ENCODE data around the gene BCAR3.

BCAR3 gene

GRCh38 chr1:93612510-93612909, 69.1 kb downstream of the BCAR3 start:
- DNase-seq = no peak

DNA sequence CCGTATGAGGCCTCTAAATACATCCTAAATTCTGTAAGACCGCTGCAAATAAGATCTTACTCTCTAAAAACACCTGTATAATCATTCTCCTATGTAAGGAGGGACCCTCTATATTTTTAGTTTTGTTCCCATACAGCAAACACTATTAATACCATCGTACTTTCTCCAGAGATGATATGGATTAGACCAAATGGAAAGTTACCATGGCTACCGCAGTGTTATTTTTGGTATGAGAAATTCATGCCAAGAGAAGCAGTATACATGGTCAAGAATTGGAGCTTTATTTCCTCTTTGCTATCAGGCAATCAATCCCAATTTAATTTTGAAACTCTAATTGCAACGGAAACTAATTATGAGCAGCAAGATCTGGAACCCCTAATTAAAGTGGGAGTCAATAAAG, 70.0 kb downstream of the BCAR3 start:
- no peak for DNase-seq

GRCh38 chr1:93609536-93609935, 72.1 kb downstream of the BCAR3 start:
- no peak for DNase-seq

DNA sequence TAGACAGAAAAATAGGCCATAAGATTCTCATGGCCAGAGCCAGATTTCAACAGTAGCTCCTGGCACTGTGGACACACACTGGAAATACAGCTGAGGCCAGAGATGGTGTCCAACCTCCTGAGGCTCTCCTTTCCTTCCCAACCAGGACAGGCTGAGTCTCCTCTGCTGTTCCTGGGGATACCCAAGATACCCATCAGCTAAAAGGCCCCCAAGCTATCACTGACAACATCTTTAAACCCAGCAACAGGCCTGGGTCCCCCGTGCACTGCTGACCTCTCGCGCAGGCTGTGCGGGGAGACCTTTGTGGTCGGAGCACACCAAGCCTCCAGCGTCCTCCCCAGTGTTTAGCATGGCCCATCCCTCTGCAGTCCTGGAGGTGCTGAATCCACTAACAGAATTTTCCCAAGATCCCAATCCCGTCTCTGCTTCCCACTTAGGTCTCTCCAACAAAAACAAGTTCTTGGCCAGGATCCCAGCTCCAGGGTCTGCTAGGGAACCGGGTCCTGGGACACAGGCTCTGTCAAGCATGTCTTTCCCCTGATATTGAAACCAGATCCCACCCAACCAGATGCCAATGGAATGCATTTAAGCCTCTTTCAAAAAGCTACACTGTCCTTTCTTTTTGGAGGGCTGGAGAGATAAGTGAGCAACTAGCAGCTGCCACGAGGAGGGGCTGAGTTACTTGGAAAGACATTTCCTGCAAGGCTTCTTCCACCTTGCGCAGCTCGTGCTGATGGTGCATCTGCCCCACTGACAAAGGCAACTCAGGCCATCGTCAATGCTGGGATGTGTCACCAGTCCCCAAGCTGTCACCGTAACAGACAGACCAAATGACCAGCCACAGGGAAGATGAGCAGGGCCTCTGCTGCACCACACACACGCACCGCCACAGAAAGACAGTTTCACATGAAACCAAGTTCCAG, 73.2 kb downstream of the BCAR3 start:
- no peak for DNase-seq

GRCh38 chr1:93607814-93608186, 73.8 kb downstream of the BCAR3 start:
- DNase-seq = no peak

GRCh38 chr1:93605812-93606512, 75.7 kb downstream of the BCAR3 start:
- DNase-seq = peak; percentile 67

- DNase-seq = no peak
These were observed 76.5 kb downstream of the BCAR3 start for GRCh38 chr1:93605026-93605568.

DNA sequence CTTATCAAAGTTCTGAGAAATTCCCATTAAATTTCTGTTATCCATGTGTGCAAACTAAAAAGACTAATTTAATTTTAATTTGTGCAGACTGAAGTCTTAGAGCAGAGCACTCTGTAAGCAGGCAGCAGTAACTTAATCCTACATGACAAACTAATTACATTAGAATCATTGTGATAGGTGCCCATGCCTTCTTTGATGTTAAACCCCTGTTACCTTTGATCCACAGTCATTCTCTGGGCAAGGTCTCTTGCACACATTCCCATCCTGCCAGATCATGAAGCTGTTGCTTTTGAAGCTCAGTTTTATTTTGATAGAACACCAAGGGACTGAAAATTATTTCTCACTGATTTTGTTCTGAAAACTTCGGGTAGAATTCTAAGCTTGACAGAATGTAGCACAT, 77.2 kb downstream of the BCAR3 start:
- DNase-seq = no peak

DNA sequence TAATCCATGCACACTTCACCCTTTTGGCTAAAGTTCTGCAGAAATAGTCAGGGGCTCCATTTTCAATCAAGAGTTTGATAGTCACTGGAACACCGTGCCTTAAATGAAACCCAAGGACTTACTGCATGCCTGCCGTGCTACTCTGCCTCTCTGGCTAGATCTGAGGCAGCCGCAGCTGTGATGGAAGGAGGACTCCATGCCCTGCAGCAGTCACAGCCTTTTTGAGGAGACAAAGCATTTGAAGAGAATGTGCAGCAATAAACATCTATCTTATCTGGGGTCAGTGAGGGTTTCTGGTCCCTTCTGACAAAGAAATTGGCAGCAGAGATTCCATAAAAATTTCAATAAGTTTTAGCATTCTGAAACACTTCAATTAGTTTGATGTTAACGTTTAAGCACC, 78.0 kb downstream of the BCAR3 start:
- DNase-seq = no peak

DNA sequence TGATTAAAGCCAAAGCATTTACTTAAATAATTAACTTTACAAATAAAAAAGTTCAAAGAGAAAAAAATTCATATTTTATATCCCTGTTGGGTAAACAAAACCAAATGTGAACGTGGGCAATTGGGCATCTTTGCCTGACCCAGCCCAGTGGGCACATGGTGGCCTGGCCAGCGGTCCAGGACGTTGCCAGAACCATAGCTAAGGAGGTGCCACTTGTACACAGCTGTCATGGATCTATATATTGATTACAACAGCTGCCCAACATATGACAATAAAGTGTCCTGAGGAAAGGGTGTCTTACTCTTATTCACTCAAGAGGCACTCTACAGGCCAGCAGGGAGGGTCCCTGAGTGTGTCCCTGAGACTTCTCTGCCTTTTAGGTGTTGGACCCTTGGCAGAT, 78.5 kb downstream of the BCAR3 start:
- DNase-seq = no peak

- DNase-seq = no peak
These were observed 79.5 kb downstream of the BCAR3 start for GRCh38 chr1:93602101-93602500.

DNA sequence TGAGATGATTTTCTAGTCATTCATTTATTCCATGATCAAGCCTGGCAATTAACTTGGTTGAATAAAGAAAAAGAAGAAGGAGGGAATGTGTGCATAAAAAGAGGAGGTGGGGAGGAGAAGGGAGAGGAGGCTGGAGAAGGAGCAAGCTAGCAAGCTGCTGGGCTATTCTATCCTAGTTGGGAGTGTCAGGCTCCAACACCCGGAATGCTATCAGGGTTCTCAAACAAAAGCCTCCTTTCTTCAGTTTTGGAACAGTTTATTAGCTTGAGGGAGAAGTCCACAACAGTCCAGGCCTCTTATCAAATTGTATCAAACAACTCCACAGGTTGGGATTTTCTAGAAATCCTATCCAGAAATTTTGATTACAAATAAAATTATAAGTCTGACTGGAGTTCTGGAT, 80.0 kb downstream of the BCAR3 start:
- DNase-seq = no peak

DNA sequence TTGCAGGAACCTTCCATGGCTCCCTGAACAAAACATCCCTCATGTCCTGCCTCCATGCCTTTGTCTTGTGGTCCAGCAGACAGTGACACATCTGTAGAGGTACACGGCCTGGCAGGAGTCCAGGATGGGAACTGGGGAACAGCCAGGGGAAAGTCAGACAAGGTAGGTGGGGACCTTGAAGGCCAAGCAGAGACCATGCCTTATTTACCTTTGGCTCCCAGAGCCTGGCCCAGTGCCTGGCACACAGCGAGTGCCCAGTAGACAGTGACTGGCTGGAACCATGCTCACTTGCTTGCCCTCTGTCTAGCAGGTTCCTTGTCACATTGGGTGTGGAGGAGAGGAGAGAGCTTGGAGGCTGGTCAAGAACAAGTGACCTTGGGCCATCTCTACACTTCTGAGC, 81.0 kb downstream of the BCAR3 start:
- no peak for DNase-seq

DNA sequence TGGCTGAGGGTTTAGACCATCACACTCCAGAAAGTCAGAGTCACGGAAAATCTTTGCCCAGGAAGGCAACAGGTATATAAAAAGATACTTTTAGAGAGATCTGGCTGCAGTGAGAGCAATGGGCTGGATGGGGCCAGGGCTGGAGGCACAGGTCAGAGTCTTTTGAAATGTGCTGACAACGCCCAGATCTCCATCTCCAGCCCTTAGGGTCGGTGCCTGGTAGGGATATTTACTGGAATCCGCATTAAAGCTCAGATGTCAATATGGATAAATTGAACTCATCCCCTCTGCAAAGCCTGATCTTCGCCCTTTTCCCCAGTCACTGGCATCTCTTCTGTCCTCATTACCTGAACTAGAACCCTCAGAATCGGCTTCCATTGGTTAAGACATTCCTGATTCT, 82.2 kb downstream of the BCAR3 start:
- no peak for DNase-seq

- no peak for DNase-seq
These were observed 82.7 kb downstream of the BCAR3 start for GRCh38 chr1:93598861-93599439.

GRCh38 chr1:93598396-93598795, 83.2 kb downstream of the BCAR3 start:
- no peak for DNase-seq

GRCh38 chr1:93597709-93598108, 83.9 kb downstream of the BCAR3 start:
- no peak for DNase-seq

DNA sequence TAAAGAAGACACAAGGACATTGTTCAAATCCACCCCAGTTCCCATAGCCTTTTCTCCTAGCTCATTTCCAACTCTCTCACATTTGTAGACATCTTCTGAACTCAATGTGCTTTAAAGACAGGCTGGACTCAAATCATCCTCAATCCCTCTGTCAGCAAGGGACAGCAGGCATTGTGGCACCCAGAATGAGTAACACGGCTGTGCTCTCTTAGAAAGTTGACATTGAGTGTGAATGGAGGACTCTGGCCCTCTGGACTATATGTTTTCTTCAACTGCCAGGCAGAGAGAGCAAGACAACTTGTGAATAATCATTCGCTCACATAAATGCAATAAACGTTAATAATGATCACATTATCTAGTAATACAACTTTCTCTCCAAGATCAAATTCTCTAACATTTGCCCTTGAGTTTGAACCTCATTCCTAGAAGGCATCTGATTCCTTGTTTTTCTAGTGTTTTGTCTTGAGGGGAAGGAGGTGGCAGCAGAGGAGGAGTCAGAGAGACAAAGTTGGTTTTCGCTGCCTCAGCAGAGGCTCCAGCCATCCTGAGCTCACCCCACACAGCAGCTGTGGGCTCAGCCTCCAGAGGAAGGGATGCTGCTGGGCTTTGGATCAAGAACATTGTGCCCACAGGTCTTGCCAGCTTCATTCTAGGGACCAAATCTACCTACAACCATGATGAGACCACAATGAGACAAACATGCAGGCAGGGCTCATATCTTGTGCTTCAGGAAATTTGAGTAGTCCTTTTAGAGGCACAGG, 85.1 kb downstream of the BCAR3 start:
- no peak for DNase-seq

- DNase-seq = no peak
These were observed 85.9 kb downstream of the BCAR3 start for GRCh38 chr1:93595743-93596142.

- no peak for DNase-seq
These were observed 86.4 kb downstream of the BCAR3 start for GRCh38 chr1:93595266-93595665.

GRCh38 chr1:93594603-93594880, 87.1 kb downstream of the BCAR3 start:
- no peak for DNase-seq

- DNase-seq = no peak
These were observed 87.6 kb downstream of the BCAR3 start for GRCh38 chr1:93593854-93594602.
